ENCODE data around the gene MAP3K2. TPM values are rescaled to one million over a fixed set of nuclear protein-coding genes. Genes with fewer than 3 reads are reported as not detected.
"Not testable (repeated sequence)": the region's sequence is repeated elsewhere in the genome, so short reads cannot be mapped to it uniquely, and the experiment has no call there.

The MAP3K2 gene
- total RNA-seq, 1 donor, result 24.8 TPM

- DNase-seq (ENCODE audit: low read depth in 2 of 3, low spot score in 2 of 3), result no peak
These were observed 31.2 kb downstream of the MAP3K2 start for GRCh38 chr2:127356531-127356930.

- peak; percentile 11 to 68 (median 37) for DNase-seq (ENCODE audit: low read depth in 2 of 3, low spot score in 2 of 3)
These were observed 32.3 kb downstream of the MAP3K2 start for GRCh38 chr2:127355407-127356008.

- not testable (repeated sequence) for DNase-seq (ENCODE audit: low read depth in 2 of 3, low spot score in 2 of 3)
These were observed 33.7 kb downstream of the MAP3K2 start for GRCh38 chr2:127353873-127354676.

GRCh38 chr2:127353223-127353622 is 34.6 kb downstream of the MAP3K2 start:
- DNase-seq (ENCODE audit: low read depth in 2 of 3, low spot score in 2 of 3), result not testable (repeated sequence)

GRCh38 chr2:127351603-127352002 is 36.2 kb downstream of the MAP3K2 start:
- DNase-seq (ENCODE audit: low read depth in 2 of 3, low spot score in 2 of 3), result no peak

- DNase-seq (ENCODE audit: low read depth in 2 of 3, low spot score in 2 of 3), result no peak
These were observed 39.3 kb downstream of the MAP3K2 start for GRCh38 chr2:127348426-127349000.

GRCh38 chr2:127347734-127348392 is 39.9 kb downstream of the MAP3K2 start:
- no peak for DNase-seq (ENCODE audit: low read depth in 2 of 3, low spot score in 2 of 3)

GRCh38 chr2:127347015-127347414 is 40.8 kb downstream of the MAP3K2 start:
- DNase-seq (ENCODE audit: low read depth in 2 of 3, low spot score in 2 of 3), result no peak

- DNase-seq (ENCODE audit: low read depth in 2 of 3, low spot score in 2 of 3), result no peak
These were observed 44.5 kb downstream of the MAP3K2 start for GRCh38 chr2:127343277-127343676.

- DNase-seq (ENCODE audit: low read depth in 2 of 3, low spot score in 2 of 3), result peak in 2 of 3 donors; percentile 10 to 17
These were observed 45.7 kb downstream of the MAP3K2 start for GRCh38 chr2:127342101-127342500.

GRCh38 chr2:127332335-127332734 is 55.4 kb downstream of the MAP3K2 start:
- no peak for DNase-seq (ENCODE audit: low read depth in 2 of 3, low spot score in 2 of 3)

- DNase-seq (ENCODE audit: low read depth in 2 of 3, low spot score in 2 of 3), result no peak
These were observed 57.0 kb downstream of the MAP3K2 start for GRCh38 chr2:127330753-127331152.

GRCh38 chr2:127326289-127326945 is 61.4 kb downstream of the MAP3K2 start:
- DNase-seq (ENCODE audit: low read depth in 2 of 3, low spot score in 2 of 3), result no peak

GRCh38 chr2:127324635-127325034 is 63.1 kb downstream of the MAP3K2 start:
- DNase-seq (ENCODE audit: low read depth in 2 of 3, low spot score in 2 of 3), result peak in 2 of 3 donors; percentile 26 to 57

- no peak for DNase-seq (ENCODE audit: low read depth in 2 of 3, low spot score in 2 of 3)
These were observed 66.5 kb downstream of the MAP3K2 start for GRCh38 chr2:127321303-127321702.

GRCh38 chr2:127320586-127321275 is 67.0 kb downstream of the MAP3K2 start:
- no peak for DNase-seq (ENCODE audit: low read depth in 2 of 3, low spot score in 2 of 3)

GRCh38 chr2:127320067-127320466 is 67.7 kb downstream of the MAP3K2 start:
- peak in 1 of 3 donors; percentile 7 for DNase-seq (ENCODE audit: low read depth in 2 of 3, low spot score in 2 of 3)

GRCh38 chr2:127314193-127314988 is 73.4 kb downstream of the MAP3K2 start:
- no peak for DNase-seq (ENCODE audit: low read depth in 2 of 3, low spot score in 2 of 3)

GRCh38 chr2:127313406-127313805 is 74.4 kb downstream of the MAP3K2 start:
- no peak for DNase-seq (ENCODE audit: low read depth in 2 of 3, low spot score in 2 of 3)
